ENCODE results near the gene ACAD9. TPM values are rescaled to one million over a fixed set of nuclear protein-coding genes. Genes with fewer than 3 reads are reported as not detected.

ACAD9 gene
- total and polyA plus RNA-seq, 10 of the 15 experiments (the other 5 are each of a cell fraction or from before 2014, with no cell fraction given) = 12.7 to 63.1 (median 43.7) TPM

DNA sequence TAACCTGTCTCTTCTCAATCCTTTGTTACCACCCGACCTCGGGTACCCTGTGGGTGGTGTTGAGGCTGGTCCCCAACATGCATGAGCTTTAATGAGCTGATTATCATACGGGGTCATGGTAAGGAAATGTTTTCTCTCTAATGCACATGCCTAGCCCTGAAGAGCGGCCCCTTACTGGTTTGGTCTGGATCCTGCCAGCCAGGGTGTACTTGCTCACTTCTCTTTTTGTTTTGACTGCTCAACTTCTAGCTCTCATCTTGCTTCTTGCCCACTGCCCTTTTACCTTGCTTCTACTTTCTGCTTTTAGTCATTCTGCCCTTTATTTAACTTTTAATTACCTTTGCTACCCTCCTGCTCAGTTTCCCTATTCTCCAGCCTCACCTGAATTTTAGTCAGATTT, 44.3 kb upstream of the ACAD9 start:
- RAD21 ChIA-PET (ENCODE audit: unreplicated experiment) = no interaction called here
- CTCF ChIA-PET = no interaction called here
- FAIRE-seq (no peak), DNase-seq (ENCODE audit: low read depth, low spot score) (no peak), ATAC-seq (no peak)
- no peak overlapping the region for H3K9ac ChIP-seq (ENCODE audit: control insufficient read depth, insufficient read depth, low read length)
- H4K20me1 ChIP-seq (ENCODE audit: control insufficient read depth, insufficient read depth) = no peaks in the 10 kb centered on the region
- intact Hi-C loops (cut with micrococcal nuclease; ENCODE audit: unreplicated experiment) = no loop called here
- no peak overlapping the region for H3K4me2 ChIP-seq (ENCODE audit: control insufficient read depth, insufficient read depth)
- in situ Hi-C loops (cut with MboI) = no loop called here
- no peaks in the 10 kb centered on the region for H3K4me1 ChIP-seq (ENCODE audit: control insufficient read depth, insufficient read depth, low read length)
- no peak for TF ChIP-seq GABPA (IDR thresholded peaks at IDR 0.05; ENCODE audit: low read depth)
- no peak for TF ChIP-seq SMAD1 (IDR thresholded peaks at IDR 0.05; ENCODE audit: low read depth, partially characterized antibody)
- TF ChIP-seq SPI1 (IDR thresholded peaks at IDR 0.05; ENCODE audit: borderline replicate concordance, insufficient read depth, low read depth, low read length) = no peak
- TF ChIP-seq MYC (IDR thresholded peaks at IDR 0.05; ENCODE audit: insufficient read depth, insufficient read length, insufficient replicate concordance, low read length, severe bottlenecking) = no peak
- no peak for TF ChIP-seq ZNF274 (IDR thresholded peaks at IDR 0.05; ENCODE audit: insufficient read depth, insufficient read length)
- TF ChIP-seq POU2F2 (IDR thresholded peaks at IDR 0.05; ENCODE audit: borderline replicate concordance, low read depth, low read length) = no peak
- TF ChIP-seq CHD4 (IDR thresholded peaks at IDR 0.05) = no peak
- no peak for TF ChIP-seq FOXK2 (IDR thresholded peaks at IDR 0.05)
- TF ChIP-seq SIN3A (IDR thresholded peaks at IDR 0.05; ENCODE audit: low read depth, low read length) = no peak
- TF ChIP-seq NR2C1 (IDR thresholded peaks at IDR 0.05) = no peak
- H3K36me3 ChIP-seq (ENCODE audit: control insufficient read depth in 2 of 2, insufficient read depth in 2 of 2, low read length in 1 of 2) = no peaks in the 10 kb centered on the region
- no peaks in the 10 kb centered on the region for H3K79me2 ChIP-seq (ENCODE audit: control insufficient read depth, insufficient read depth, low read length)
- H2AFZ ChIP-seq (ENCODE audit: control insufficient read depth, low read depth, low read length) = no peak overlapping the region
- no peak overlapping the region for H3K4me3 ChIP-seq
- POLR2A ChIA-PET = no interaction called here
- no TSS peak for BruUV-seq (replicated peaks)
- SMC1A ChIA-PET (ENCODE audit: uncharacterized antibody, unreplicated experiment) = no interaction called here
- 4% methylated on average over 4 of the region's 4 CpGs for WGBS (ENCODE audit: insufficient coverage, insufficient replicate concordance, low lambda C conversion rate, missing lambda C conversion rate)
- H3K27me3 ChIP-seq (replicated peaks in 1 of 2; ENCODE audit: control insufficient read depth in 2 of 2, insufficient read depth in 2 of 2, low read length in 1 of 2) = no peaks in the 10 kb centered on the region
- no peaks in the 10 kb centered on the region for H3K9me3 ChIP-seq (replicated peaks; ENCODE audit: control insufficient read depth, insufficient read depth, low read length)
- H3K27ac ChIP-seq (ENCODE audit: control insufficient read depth, insufficient read depth) = no peak overlapping the region

All from GM12878 (cell line).